ENCODE data around the gene DGKE. TPM values are rescaled to one million over a fixed set of nuclear protein-coding genes. Genes with fewer than 3 reads are reported as not detected.

Gene DGKE
- total and polyA plus RNA-seq, 2 experiments from 2014 or later: 5.0 to 6.3 TPM

DNA sequence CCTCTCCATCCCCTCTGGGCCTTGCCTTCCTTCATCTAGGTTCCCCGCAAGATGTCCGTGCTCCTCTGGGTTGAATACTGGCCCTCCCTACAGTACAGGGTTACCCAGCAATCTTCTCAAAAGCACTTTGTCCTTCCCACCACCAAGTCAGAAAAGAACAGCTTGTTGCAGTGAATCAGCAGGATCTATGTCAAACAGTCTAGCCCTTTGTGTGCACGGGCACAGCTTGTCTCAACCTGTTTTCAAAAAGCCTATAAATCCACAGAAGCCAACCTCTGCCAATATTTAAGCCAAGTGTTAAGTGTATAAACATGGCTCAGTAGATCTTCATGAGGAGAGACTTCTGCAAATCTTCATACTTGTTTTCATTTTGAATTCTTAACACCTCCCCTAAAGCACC, 25.4 kb upstream of the DGKE start:
- H3K27ac ChIP-seq: no peak overlapping the region
- no peaks in the 10 kb centered on the region for H3K9me3 ChIP-seq (ENCODE audit: low read depth)
- TF ChIP-seq, protein P1, sequence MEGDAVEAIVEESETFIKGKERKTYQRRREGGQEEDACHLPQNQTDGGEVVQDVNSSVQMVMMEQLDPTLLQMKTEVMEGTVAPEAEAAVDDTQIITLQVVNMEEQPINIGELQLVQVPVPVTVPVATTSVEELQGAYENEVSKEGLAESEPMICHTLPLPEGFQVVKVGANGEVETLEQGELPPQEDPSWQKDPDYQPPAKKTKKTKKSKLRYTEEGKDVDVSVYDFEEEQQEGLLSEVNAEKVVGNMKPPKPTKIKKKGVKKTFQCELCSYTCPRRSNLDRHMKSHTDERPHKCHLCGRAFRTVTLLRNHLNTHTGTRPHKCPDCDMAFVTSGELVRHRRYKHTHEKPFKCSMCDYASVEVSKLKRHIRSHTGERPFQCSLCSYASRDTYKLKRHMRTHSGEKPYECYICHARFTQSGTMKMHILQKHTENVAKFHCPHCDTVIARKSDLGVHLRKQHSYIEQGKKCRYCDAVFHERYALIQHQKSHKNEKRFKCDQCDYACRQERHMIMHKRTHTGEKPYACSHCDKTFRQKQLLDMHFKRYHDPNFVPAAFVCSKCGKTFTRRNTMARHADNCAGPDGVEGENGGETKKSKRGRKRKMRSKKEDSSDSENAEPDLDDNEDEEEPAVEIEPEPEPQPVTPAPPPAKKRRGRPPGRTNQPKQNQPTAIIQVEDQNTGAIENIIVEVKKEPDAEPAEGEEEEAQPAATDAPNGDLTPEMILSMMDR (IDR thresholded peaks at IDR 0.05; ENCODE audit: low read depth, low read length): no peak

DNA sequence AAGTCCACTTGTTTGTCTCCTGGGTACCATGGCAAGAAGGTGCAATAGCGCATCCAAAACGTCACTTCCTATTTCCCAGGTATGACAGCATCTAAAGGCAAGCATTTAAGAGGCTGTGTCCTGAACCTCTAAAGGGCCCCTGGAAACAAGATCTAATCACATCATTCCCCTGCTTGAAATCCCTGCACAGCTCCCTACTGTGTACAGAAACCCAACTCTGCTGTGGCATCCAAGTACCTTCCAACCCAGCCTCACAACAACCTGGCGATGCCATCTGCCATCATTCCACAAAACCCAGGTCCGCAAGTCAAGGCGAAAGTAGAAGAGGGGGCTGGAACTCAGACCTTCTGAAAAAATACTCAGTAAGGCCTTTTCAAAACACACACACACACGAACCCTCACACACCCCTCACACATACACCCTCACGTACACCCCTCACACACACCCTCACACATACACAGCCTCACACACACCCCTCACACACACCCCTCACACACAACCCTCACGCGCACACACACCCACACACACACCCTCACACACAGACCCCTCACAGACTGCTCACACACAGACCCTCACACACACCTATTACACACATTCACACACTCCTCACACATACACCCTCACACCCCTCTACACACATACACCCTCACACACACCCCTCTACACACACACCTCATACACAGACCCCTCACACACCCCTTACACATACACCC, 24.7 kb upstream of the DGKE start:
- Histone ChIP-seq H3K27ac (no peak overlapping the region), H3K4me3 (no peak overlapping the region), H3K4me1 (ENCODE audit: low read depth) (no peaks in the 10 kb centered on the region), H3K36me3 (no peaks in the 10 kb centered on the region), H3K27me3 (no peaks in the 10 kb centered on the region), H3K9me3 (ENCODE audit: low read depth) (no peaks in the 10 kb centered on the region)
- TF ChIP-seq, protein P1 (IDR thresholded peaks at IDR 0.05; ENCODE audit: low read depth, low read length): no peak
- no peak for DNase-seq (ENCODE audit: low read depth in 1 of 2, low spot score in 1 of 2)

More for the DNA sequence above, 25.4 kb upstream of the DGKE start:
- H3K36me3 ChIP-seq: no peaks in the 10 kb centered on the region
- no peaks in the 10 kb centered on the region for H3K4me1 ChIP-seq (ENCODE audit: low read depth)
- no peaks in the 10 kb centered on the region for H3K27me3 ChIP-seq
- no peak overlapping the region for H3K4me3 ChIP-seq
- no peak for DNase-seq (ENCODE audit: low read depth in 1 of 2, low spot score in 1 of 2)

DNA sequence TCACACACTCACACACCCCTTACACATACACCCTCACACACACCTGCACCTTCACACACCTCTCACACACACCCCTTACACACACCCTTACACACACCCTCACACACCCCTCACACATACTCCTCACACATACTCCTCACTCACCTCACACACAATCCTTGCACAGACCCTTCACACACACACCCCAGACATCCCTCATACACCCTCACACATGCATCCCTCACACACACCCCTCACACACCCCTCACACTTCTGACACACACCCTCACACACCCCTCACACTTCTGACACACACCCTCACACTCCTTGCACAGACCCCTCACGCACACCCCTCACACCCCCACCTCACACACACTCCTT, 24.2 kb upstream of the DGKE start:
- Histone ChIP-seq H3K36me3 (no peaks in the 10 kb centered on the region), H3K27me3 (no peaks in the 10 kb centered on the region), H3K27ac (no peak overlapping the region), H3K9me3 (ENCODE audit: low read depth) (no peaks in the 10 kb centered on the region), H3K4me3 (no peak overlapping the region), H3K4me1 (ENCODE audit: low read depth) (no peaks in the 10 kb centered on the region)
- TF ChIP-seq, protein P1 (IDR thresholded peaks at IDR 0.05; ENCODE audit: low read depth, low read length): no peak
- DNase-seq (ENCODE audit: low read depth in 1 of 2, low spot score in 1 of 2): no peak

DNA sequence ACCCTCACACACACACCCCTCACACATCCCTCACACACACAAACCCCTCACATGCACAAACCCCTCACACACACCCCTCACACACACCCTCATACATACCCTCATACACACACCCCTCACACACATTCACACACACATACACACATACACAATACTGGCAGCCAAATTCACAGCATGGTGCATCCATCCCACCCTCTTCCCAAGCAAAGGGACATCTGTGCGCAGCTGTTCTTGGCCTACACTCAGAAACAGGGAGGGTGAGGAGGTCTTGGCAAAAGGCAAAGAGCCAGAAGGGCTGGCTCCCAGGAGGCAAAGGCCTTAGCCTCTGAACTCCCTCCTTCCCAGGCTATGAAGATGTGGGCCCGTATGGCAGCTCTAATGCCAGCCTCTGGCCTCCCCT, 23.6 kb upstream of the DGKE start:
- no peak for DNase-seq (ENCODE audit: low read depth in 1 of 2, low spot score in 1 of 2)
- H3K4me3 ChIP-seq: no peak overlapping the region
- no peaks in the 10 kb centered on the region for H3K27me3 ChIP-seq
- no peaks in the 10 kb centered on the region for H3K9me3 ChIP-seq (ENCODE audit: low read depth)
- H3K27ac ChIP-seq: no peak overlapping the region
- no peaks in the 10 kb centered on the region for H3K36me3 ChIP-seq
- TF ChIP-seq, protein P1 (IDR thresholded peaks at IDR 0.05; ENCODE audit: low read depth, low read length): no peak
- no peaks in the 10 kb centered on the region for H3K4me1 ChIP-seq (ENCODE audit: low read depth)

DNA sequence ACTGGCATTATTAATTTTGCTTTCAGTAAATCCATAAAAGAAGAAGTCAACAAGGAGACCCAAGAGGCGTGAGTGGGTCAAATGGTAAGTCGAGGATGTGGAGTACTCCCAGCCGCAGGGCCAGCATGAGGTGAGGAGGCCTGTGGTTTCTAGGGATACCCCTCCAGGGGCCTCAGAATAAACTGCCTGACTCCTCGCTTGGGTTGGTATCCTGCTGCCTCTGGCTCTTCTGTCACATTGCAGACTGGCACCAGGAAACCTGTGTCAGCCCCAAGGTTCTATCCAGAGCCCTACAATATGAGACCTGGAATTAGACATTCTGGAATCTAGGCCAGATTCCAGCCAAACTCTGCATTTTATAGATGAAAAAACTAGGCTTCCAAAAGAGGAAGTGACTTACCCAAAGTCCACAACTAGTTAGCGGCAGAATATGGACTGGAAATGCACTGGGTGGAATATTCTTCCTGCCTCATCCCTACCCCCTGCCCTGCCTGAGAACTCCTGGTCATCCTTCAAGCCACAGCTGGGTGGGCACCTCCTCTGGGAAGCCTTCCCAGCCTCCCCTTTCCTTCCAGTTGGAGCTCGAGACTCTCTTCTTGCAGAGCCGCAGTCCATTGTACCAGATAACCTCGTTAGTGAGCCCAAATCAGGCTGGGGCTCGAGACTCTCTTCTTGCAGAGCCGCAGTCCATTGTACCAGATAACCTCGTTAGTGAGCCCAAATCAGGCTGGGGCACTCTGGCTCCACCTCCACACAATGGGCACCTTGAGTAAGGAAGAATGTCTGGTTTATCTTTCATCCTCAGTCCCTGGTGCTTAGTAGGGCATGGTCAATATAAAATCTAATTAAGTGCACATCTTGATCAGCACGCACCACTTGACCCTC, 22.8 kb upstream of the DGKE start:
- Histone ChIP-seq H3K27ac (no peak overlapping the region), H3K4me1 (ENCODE audit: low read depth) (no peaks in the 10 kb centered on the region), H3K9me3 (ENCODE audit: low read depth) (no peaks in the 10 kb centered on the region), H3K4me3 (no peak overlapping the region), H3K36me3 (no peaks in the 10 kb centered on the region), H3K27me3 (no peaks in the 10 kb centered on the region)
- DNase-seq (ENCODE audit: low read depth in 1 of 2, low spot score in 1 of 2): no peak
- TF ChIP-seq, protein P1 (IDR thresholded peaks at IDR 0.05; ENCODE audit: low read depth, low read length): no peak
